Tibial nerve (tissue), 4 donors: Measurements from ENCODE around the gene ZNF575. TPM values are rescaled to one million over a fixed set of nuclear protein-coding genes. Genes with fewer than 3 reads are reported as not detected.

Experiments
- DNase-seq, 2 donors: peaks; one replicate each; pipeline ENCODE4 v3.0.0-alpha.2; 2019; ENCODE audit warnings: low spot score in 2 of 2
- H3K27ac ChIP-seq, 4 donors: fragments of 200-600 bp; sonication (generic) in 3 of 4; one replicate each; pipeline ENCODE4 v1.5.1; 2017 to 2019; ENCODE audit warnings: mild to moderate bottlenecking in 1 of 4
- H3K27me3 ChIP-seq, 2 donors: fragments of 200-600 bp; sonication (generic) in 1 of 2; one replicate each; pipeline versions ENCODE4 v1.5.1 to v1.6.0; 2017 to 2019
- H3K36me3 ChIP-seq, 3 donors: fragments of 200-600 bp; sonication (generic); one replicate each; pipeline ENCODE4 v1.5.1; 2018 to 2019
- H3K4me1 ChIP-seq, 4 donors: fragments of 200-600 bp; sonication (generic) in 3 of 4; one replicate each; pipeline ENCODE4 v1.5.1; 2017 to 2019
- H3K4me3 ChIP-seq, 4 donors: fragments of 200-600 bp; sonication (generic) in 3 of 4; one replicate each; pipeline ENCODE4 v1.5.1; 2017 to 2019; ENCODE audit warnings: mild to moderate bottlenecking in 1 of 4, moderate library complexity in 1 of 4
- H3K9me3 ChIP-seq, 4 donors: fragments of 200-600 bp; sonication (generic) in 3 of 4; one replicate each; pipeline ENCODE4 v1.5.1; 2017 to 2019
- EP300 ChIP-seq, 2 donors: sonication (generic); formaldehyde crosslinking; IDR thresholded peaks; one replicate each; pipeline ENCODE4 v1.6.1; 2017; ENCODE audit warnings: antibody characterized with exemption in 2 of 2, mild to moderate bottlenecking in 1 of 2
- POLR2A ChIP-seq, 2 donors: fragments of 450-650 bp; IDR thresholded peaks; one replicate each; pipeline ENCODE4 v1.6.1; 2017; ENCODE audit warnings: antibody characterized with exemption in 2 of 2, mild to moderate bottlenecking in 2 of 2, moderate library complexity in 2 of 2
- whole genome bisulfite sequencing, 2 donors: methylation state at CpG; one replicate each; pipeline ENCODE4 v1.1.5; 2018; 5-methylcytosine and 5-hydroxymethylcytosine counted together
- total RNA-seq, 4 donors: library from RNA; depleted of rRNA; stranded (reverse); fragments of >200 nt; gene quantifications; one replicate each; pipeline ENCODE4 v1.1.0, GENCODE V29; 2016
- TF ChIP-seq, protein P1 (sequence below), 5 experiments: fragments of 200-600 bp in 3 of 5; fragments of 450-650 bp in 2 of 5; sonication (generic) in 3 of 5; IDR thresholded peaks; one replicate each; pipeline ENCODE4 v1.5.1; 2016 to 2019; ENCODE audit warnings: antibody characterized with exemption in 5 of 5, mild to moderate bottlenecking in 3 of 5, moderate library complexity in 2 of 5

ZNF575 gene
- total RNA-seq, 4 donors from 2014 or later = 0.60 to 0.63 TPM; not detected in 2

GRCh38 chr19:43575955-43576878 lies 43.2 kb downstream of the ZNF575 start:
- 65 to 67% methylated on average over 37 of the region's 37 CpGs for WGBS, 2 donors
- H3K27me3 ChIP-seq = no peaks in the 10 kb centered on the region
- H3K9me3 ChIP-seq = no peaks in the 10 kb centered on the region
- H3K36me3 ChIP-seq = peaks cover 0 to 13% (median 0%) of the 10 kb centered on the region in 3 donors
- peaks cover 0 to 56% (median 22%) of the 10 kb centered on the region in 4 donors for H3K4me1 ChIP-seq
- DNase-seq = no peak
- no peak for TF ChIP-seq EP300 (IDR thresholded peaks at IDR 0.05)
- H3K4me3 ChIP-seq = peak overlapping the region; percentile 25 to 92 (median 78)
- H3K27ac ChIP-seq = peak overlapping the region; percentile 60 to 91 (median 90)

GRCh38 chr19:43578787-43579186 lies 45.8 kb downstream of the ZNF575 start:
- Histone ChIP-seq H3K27me3 (no peaks in the 10 kb centered on the region), H3K9me3 (no peaks in the 10 kb centered on the region), H3K36me3 (no peaks in the 10 kb centered on the region), H3K4me1 (peaks cover 0 to 52% (median 20%) of the 10 kb centered on the region in 4 donors), H3K27ac (no peak overlapping the region), H3K4me3 (no peak overlapping the region)
- TF ChIP-seq POLR2A (IDR thresholded peaks at IDR 0.05) = no peak
- TF ChIP-seq EP300 (IDR thresholded peaks at IDR 0.05) = no peak
- DNase-seq = no peak
- 85 to 88% methylated on average over 3 of the region's 3 CpGs for WGBS, 2 donors

- Histone ChIP-seq H3K36me3 (peaks cover 0 to 10% (median 0%) of the 10 kb centered on the region in 3 donors), H3K4me1 (peaks cover 0 to 37% (median 7%) of the 10 kb centered on the region in 4 donors), H3K9me3 (no peaks in the 10 kb centered on the region), H3K4me3 (peak overlapping the region in 1 of 4 donors; percentile 60), H3K27me3 (no peaks in the 10 kb centered on the region), H3K27ac (peak overlapping the region in 3 of 4 donors; percentile 80 to 93 (median 89))
- no peak for DNase-seq
- TF ChIP-seq, protein P1, sequence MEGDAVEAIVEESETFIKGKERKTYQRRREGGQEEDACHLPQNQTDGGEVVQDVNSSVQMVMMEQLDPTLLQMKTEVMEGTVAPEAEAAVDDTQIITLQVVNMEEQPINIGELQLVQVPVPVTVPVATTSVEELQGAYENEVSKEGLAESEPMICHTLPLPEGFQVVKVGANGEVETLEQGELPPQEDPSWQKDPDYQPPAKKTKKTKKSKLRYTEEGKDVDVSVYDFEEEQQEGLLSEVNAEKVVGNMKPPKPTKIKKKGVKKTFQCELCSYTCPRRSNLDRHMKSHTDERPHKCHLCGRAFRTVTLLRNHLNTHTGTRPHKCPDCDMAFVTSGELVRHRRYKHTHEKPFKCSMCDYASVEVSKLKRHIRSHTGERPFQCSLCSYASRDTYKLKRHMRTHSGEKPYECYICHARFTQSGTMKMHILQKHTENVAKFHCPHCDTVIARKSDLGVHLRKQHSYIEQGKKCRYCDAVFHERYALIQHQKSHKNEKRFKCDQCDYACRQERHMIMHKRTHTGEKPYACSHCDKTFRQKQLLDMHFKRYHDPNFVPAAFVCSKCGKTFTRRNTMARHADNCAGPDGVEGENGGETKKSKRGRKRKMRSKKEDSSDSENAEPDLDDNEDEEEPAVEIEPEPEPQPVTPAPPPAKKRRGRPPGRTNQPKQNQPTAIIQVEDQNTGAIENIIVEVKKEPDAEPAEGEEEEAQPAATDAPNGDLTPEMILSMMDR (IDR thresholded peaks at IDR 0.05) = no peak
- TF ChIP-seq EP300 (IDR thresholded peaks at IDR 0.05) = no peak
- no peak for TF ChIP-seq POLR2A (IDR thresholded peaks at IDR 0.05)
- WGBS, 2 donors = 67 to 74% methylated on average over 7 of the region's 7 CpGs
Measured at GRCh38 chr19:43581467-43581866, 48.5 kb downstream of the ZNF575 start.

- H3K27me3 ChIP-seq = no peaks in the 10 kb centered on the region
- peaks cover 0 to 17% (median 0%) of the 10 kb centered on the region in 3 donors for H3K36me3 ChIP-seq
- H3K9me3 ChIP-seq = no peaks in the 10 kb centered on the region
- TF ChIP-seq EP300 (IDR thresholded peaks at IDR 0.05) (no peak), POLR2A (IDR thresholded peaks at IDR 0.05) (no peak)
- TF ChIP-seq, protein P1 (IDR thresholded peaks at IDR 0.05) = no peak
- WGBS, 2 donors = 94 to 95% methylated on average over 2 of the region's 2 CpGs
- peak overlapping the region in 1 of 4 donors; percentile 89 for H3K27ac ChIP-seq
- no peak overlapping the region for H3K4me3 ChIP-seq
- H3K4me1 ChIP-seq = peaks cover 0 to 35% (median 7%) of the 10 kb centered on the region in 4 donors
- DNase-seq = no peak
Measured at GRCh38 chr19:43582495-43582894, 49.5 kb downstream of the ZNF575 start.

DNA sequence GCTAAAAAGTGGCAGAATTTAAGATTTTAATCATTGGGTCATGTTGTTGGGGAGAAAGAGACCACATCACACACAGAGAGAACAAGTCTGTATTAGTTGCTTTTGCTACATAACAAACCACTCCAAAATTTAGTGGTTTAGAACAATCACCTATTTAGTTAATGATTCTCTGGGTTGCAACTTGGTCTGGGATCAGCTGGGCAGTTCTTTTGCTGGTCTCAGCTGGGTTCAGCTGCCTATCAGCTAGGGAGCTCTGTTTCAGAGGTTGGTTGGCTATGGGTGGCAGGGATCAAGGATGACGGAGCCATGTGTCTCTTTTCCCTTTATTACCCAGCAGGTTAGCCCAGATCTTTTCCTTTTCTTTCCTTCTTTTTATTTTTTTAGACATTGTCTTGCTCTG lies 51.5 kb downstream of the ZNF575 start:
- Histone ChIP-seq H3K4me3 (no peak overlapping the region), H3K4me1 (peaks cover 0 to 35% (median 6%) of the 10 kb centered on the region in 4 donors), H3K36me3 (peaks cover 0 to 34% (median 0%) of the 10 kb centered on the region in 3 donors), H3K27ac (peak overlapping the region in 1 of 4 donors; percentile 43), H3K27me3 (no peaks in the 10 kb centered on the region), H3K9me3 (no peaks in the 10 kb centered on the region)
- DNase-seq = no peak
- no peak for TF ChIP-seq POLR2A (IDR thresholded peaks at IDR 0.05)
- TF ChIP-seq, protein P1 (IDR thresholded peaks at IDR 0.05) = no peak
- TF ChIP-seq EP300 (IDR thresholded peaks at IDR 0.05) = no peak
- WGBS, 2 donors = 81 to 100% methylated on average over 1 of the region's 1 CpG

Other genes with a start within 250 kb of the ZNF575 start
- gene CD177, start 179.5 kb upstream of the ZNF575 start, total RNA-seq = 10 to 100 TPM in 3 of 4 donors, 1 to 10 TPM in 1; 5.5 to 42.6 (median 25.3) TPM
- gene TEX101, start 118.3 kb upstream of the ZNF575 start, total RNA-seq = not detected
- under 1 TPM in 2 of 4 donors, not detected in 2; 0.42 to 0.44 TPM for gene LYPD3, start 67.6 kb upstream of the ZNF575 start, total RNA-seq
- 10 to 100 TPM in 3 of 4 donors, 1 to 10 TPM in 1; 9.8 to 25.5 (median 16.3) TPM for gene PHLDB3, start 28.4 kb upstream of the ZNF575 start, total RNA-seq
- gene ETHE1, start 6.0 kb upstream of the ZNF575 start, total RNA-seq = 10 to 100 TPM; 33.7 to 54.5 (median 41.9) TPM
- 10 to 100 TPM; 18.6 to 30.6 (median 25.7) TPM for gene XRCC1, start 42.3 kb downstream of the ZNF575 start, total RNA-seq
- 10 to 100 TPM in 3 of 4 donors, 1 to 10 TPM in 1; 7.5 to 45.7 (median 21.6) TPM for gene PINLYP, start 42.6 kb downstream of the ZNF575 start, total RNA-seq
- gene IRGQ, start 62.9 kb downstream of the ZNF575 start, total RNA-seq = 10 to 100 TPM; 21.6 to 26.1 (median 23.6) TPM
- gene ZNF576, start 63.4 kb downstream of the ZNF575 start, total RNA-seq = 10 to 100 TPM in 3 of 4 donors, 1 to 10 TPM in 1; 9.9 to 18.8 (median 15.2) TPM
- gene SRRM5, start 78.9 kb downstream of the ZNF575 start, total RNA-seq = under 1 TPM; 0.20 to 0.84 (median 0.52) TPM
- 10 to 100 TPM; 38.1 to 61.1 (median 50.5) TPM for gene ZNF428, start 86.4 kb downstream of the ZNF575 start, total RNA-seq
- 100 to 1,000 TPM in 2 of 4 donors, 10 to 100 TPM in 2; 85.2 to 108 (median 102) TPM for gene CADM4, start 106.7 kb downstream of the ZNF575 start, total RNA-seq
- 10 to 100 TPM; 12.9 to 19.7 (median 16.4) TPM for gene PLAUR, start 137.0 kb downstream of the ZNF575 start, total RNA-seq
- not detected for gene IRGC, start 182.9 kb downstream of the ZNF575 start, total RNA-seq
- gene SMG9, start 221.8 kb downstream of the ZNF575 start, total RNA-seq = 10 to 100 TPM; 14.6 to 49.8 (median 28.0) TPM
- gene KCNN4, start 247.8 kb downstream of the ZNF575 start, total RNA-seq = 10 to 100 TPM in 1 of 4 donors, 1 to 10 TPM in 3; 4.6 to 18.3 (median 6.8) TPM